Esophagus squamous epithelium (tissue), 4 donors: ENCODE measurements around the gene KIF1A.

Experiments
- CTCF ChIP-seq, 6 experiments: fragments of 450-650 bp in 4 of 6; fragments of 200-600 bp in 2 of 6; sonication (generic) in 2 of 6; IDR thresholded peaks; one replicate each; pipeline ENCODE4 v1.5.1; 2016 to 2019; ENCODE audit warnings: antibody characterized with exemption in 6 of 6, mild to moderate bottlenecking in 4 of 6, moderate library complexity in 4 of 6
- POLR2A ChIP-seq, 4 donors: fragments of 450-650 bp; IDR thresholded peaks; one replicate each; pipeline ENCODE4 v1.6.1; 2017; ENCODE audit warnings: antibody characterized with exemption in 4 of 4, mild to moderate bottlenecking in 4 of 4, moderate library complexity in 3 of 4

GRCh38 chr2:240745962-240746361 is 74.1 kb downstream of the KIF1A start:
- TF ChIP-seq CTCF (IDR thresholded peaks at IDR 0.05) (no peak), POLR2A (IDR thresholded peaks at IDR 0.05) (no peak)
